GM21529 (cell line): ENCODE measurements around the gene THBS3.
"Not testable (repeated sequence)": the region's sequence is repeated elsewhere in the genome, so short reads cannot be mapped to it uniquely, and the experiment has no call there.

Experiments used
- ATAC-seq: cut with Tn5 transposase; IDR thresholded peaks from one replicate; pipeline ENCODE4 v1.9.1; 2021; ENCODE audit not compliant: unreplicated experiment

The THBS3 gene

GRCh38 chr1:155191904-155192303 is 15.8 kb downstream of the THBS3 start:
- no peak for ATAC-seq

- ATAC-seq: not testable (repeated sequence)
These were observed 17.8 kb downstream of the THBS3 start for GRCh38 chr1:155189926-155190325.

- ATAC-seq: no peak
These were observed 19.4 kb downstream of the THBS3 start for GRCh38 chr1:155188268-155188667.

GRCh38 chr1:155187456-155187891 is 20.2 kb downstream of the THBS3 start:
- no peak for ATAC-seq

- ATAC-seq: no peak
These were observed 20.8 kb downstream of the THBS3 start for GRCh38 chr1:155186794-155187455.

- ATAC-seq: no peak
These were observed 21.5 kb downstream of the THBS3 start for GRCh38 chr1:155186067-155186793.

GRCh38 chr1:155185783-155186066 is 22.0 kb downstream of the THBS3 start:
- no peak for ATAC-seq

GRCh38 chr1:155184835-155185782 is 22.6 kb downstream of the THBS3 start:
- peak; percentile 87 for ATAC-seq

- no peak for ATAC-seq
These were observed 23.3 kb downstream of the THBS3 start for GRCh38 chr1:155184351-155184811.

GRCh38 chr1:155183775-155184221 is 23.9 kb downstream of the THBS3 start:
- no peak for ATAC-seq

GRCh38 chr1:155182052-155182550 is 25.6 kb downstream of the THBS3 start:
- no peak for ATAC-seq

- no peak for ATAC-seq
These were observed 26.2 kb downstream of the THBS3 start for GRCh38 chr1:155181371-155182051.

GRCh38 chr1:155179112-155180031 is 28.3 kb downstream of the THBS3 start:
- no peak for ATAC-seq

- ATAC-seq: no peak
These were observed 29.1 kb downstream of the THBS3 start for GRCh38 chr1:155178441-155179111.

- ATAC-seq: no peak
These were observed 29.8 kb downstream of the THBS3 start for GRCh38 chr1:155177918-155178281.

GRCh38 chr1:155177192-155177917 is 30.3 kb downstream of the THBS3 start:
- ATAC-seq: no peak

- no peak for ATAC-seq
These were observed 31.1 kb downstream of the THBS3 start for GRCh38 chr1:155176544-155177071.

- ATAC-seq: no peak
These were observed 31.7 kb downstream of the THBS3 start for GRCh38 chr1:155175927-155176371.
